Neural cell (in vitro differentiated cells): ENCODE measurements around the gene DEDD. TPM values are rescaled to one million over a fixed set of nuclear protein-coding genes. Genes with fewer than 3 reads are reported as not detected.

Experiments used
- H2AFZ ChIP-seq: fragments of 200-600, 300-800 bp; sonication (generic), shearing (Covaris generic); 2 replicates; pipeline ENCODE4 v1.6.0; 2014; ENCODE audit warnings: low read depth, mild to moderate bottlenecking, antibody characterized with exemption, low read length, moderate library complexity
- H3F3A ChIP-seq: fragments of 200-600 bp; shearing (Covaris generic); 2 replicates; pipeline ENCODE4 v1.6.1; 2016; ENCODE audit warnings: mild to moderate bottlenecking, moderate library complexity, mixed read lengths, antibody characterized with exemption, low read length; ENCODE audit not compliant: insufficient read depth, poor library complexity, severe bottlenecking
- H3K27ac ChIP-seq: fragments of 200-600, 300-800 bp; sonication (generic), shearing (Covaris generic); 2 replicates; pipeline ENCODE4 v1.5.1; 2014; ENCODE audit warnings: mild to moderate bottlenecking, low read length, moderate library complexity
- H3K27me3 ChIP-seq: fragments of 300-800, 200-600 bp; sonication (generic), shearing (Covaris generic); 2 replicates; pipeline ENCODE4 v1.6.0; 2014; ENCODE audit warnings: mild to moderate bottlenecking, low read depth, low read length, moderate library complexity; ENCODE audit not compliant: insufficient read depth
- H3K36me3 ChIP-seq: fragments of 300-800, 200-600 bp; sonication (generic), shearing (Covaris generic); 2 replicates; pipeline ENCODE4 v1.5.1; 2014; ENCODE audit warnings: mild to moderate bottlenecking, antibody characterized with exemption, low read length, moderate library complexity; ENCODE audit not compliant: insufficient read depth
- H3K4me2 ChIP-seq: fragments of 300-800, 200-600 bp; sonication (generic), shearing (Covaris generic); 2 replicates; pipeline ENCODE4 v1.6.0; 2014; ENCODE audit warnings: mild to moderate bottlenecking, low read length
- H3K4me3 ChIP-seq: fragments of 300-800, 200-600 bp; sonication (generic), shearing (Covaris generic); 2 replicates; pipeline ENCODE4 v1.5.1; 2014; ENCODE audit warnings: mild to moderate bottlenecking, low read length, moderate library complexity
- H3K79me2 ChIP-seq: fragments of 200-600 bp; shearing (Covaris generic); replicated peaks from 2 replicates; pipeline ENCODE4 v1.6.0; 2014; ENCODE audit warnings: mild to moderate bottlenecking, low read length, moderate library complexity; ENCODE audit not compliant: insufficient read depth
- H3K9ac ChIP-seq: fragments of 300-800, 200-600 bp; sonication (generic), shearing (Covaris generic); 2 replicates; pipeline ENCODE4 v1.6.1; 2016; ENCODE audit warnings: mild to moderate bottlenecking, low read length, mixed read lengths
- H3K9me2 ChIP-seq: fragments of 200-600 bp; shearing (Covaris generic); 2 replicates; pipeline ENCODE4 v1.6.1; 2016; ENCODE audit warnings: mild to moderate bottlenecking, low read length, mixed read lengths; ENCODE audit not compliant: insufficient read depth
- H3K9me3 ChIP-seq: fragments of 200-600, 300-800 bp; sonication (generic), shearing (Covaris generic); 2 replicates; pipeline ENCODE4 v1.6.1; 2016; ENCODE audit warnings: mild to moderate bottlenecking, mixed run types, low read length, moderate library complexity, mixed read lengths
- H4K20me1 ChIP-seq: fragments of 200-600 bp; shearing (Covaris generic); 2 replicates; pipeline ENCODE4 v1.6.1; 2016; ENCODE audit warnings: mild to moderate bottlenecking, mixed run types; ENCODE audit not compliant: insufficient read depth
- CTCF ChIP-seq: fragments of 450-650 bp; IDR thresholded peaks from 2 replicates; pipeline ENCODE4 v1.5.1; 2014; ENCODE audit warnings: antibody characterized with exemption, mild to moderate bottlenecking, moderate library complexity; ENCODE audit not compliant: poor library complexity, severe bottlenecking
- EP300 ChIP-seq: fragments of 450-650 bp; conservative IDR thresholded peaks from 2 replicates; pipeline ENCODE4 v1.6.1; 2014; ENCODE audit warnings: antibody characterized with exemption, mild to moderate bottlenecking, moderate library complexity; ENCODE audit not compliant: poor library complexity, severe bottlenecking
- EZH2 ChIP-seq: fragments of 200-600, 300-800 bp; shearing (Covaris generic), sonication (generic); IDR thresholded peaks from 2 replicates; pipeline ENCODE4 v1.6.1; 2014; ENCODE audit warnings: antibody characterized with exemption, low read length, borderline replicate concordance, mild to moderate bottlenecking; ENCODE audit not compliant: insufficient read depth, poor library complexity, severe bottlenecking
- MXI1 ChIP-seq: fragments of 450-650 bp; conservative IDR thresholded peaks from 2 replicates; pipeline ENCODE4 v1.6.1; 2014; ENCODE audit warnings: antibody characterized with exemption, mild to moderate bottlenecking; ENCODE audit not compliant: poor library complexity, severe bottlenecking
- POLR2AphosphoS5 ChIP-seq: IDR thresholded peaks from 2 replicates; pipeline ENCODE4 v1.6.1; 2012
- RAD21 ChIP-seq: fragments of 450-650 bp; conservative IDR thresholded peaks from 2 replicates; pipeline ENCODE4 v1.6.1; 2014; ENCODE audit warnings: antibody characterized with exemption, mild to moderate bottlenecking, moderate library complexity
- REST ChIP-seq: IDR thresholded peaks from 2 replicates; pipeline ENCODE4 v1.6.1; 2012; ENCODE audit warnings: borderline replicate concordance
- SMC3 ChIP-seq: fragments of 450-650 bp; conservative IDR thresholded peaks from 2 replicates; pipeline ENCODE4 v1.6.1; 2014; ENCODE audit warnings: antibody characterized with exemption, mild to moderate bottlenecking, moderate library complexity; ENCODE audit not compliant: poor library complexity
- TAF1 ChIP-seq: IDR thresholded peaks from 2 replicates; pipeline ENCODE4 v1.6.1; 2012; ENCODE audit warnings: low read depth
- polyA plus RNA-seq: library from polyadenylated mRNA; depleted of rRNA; stranded (reverse); fragments of >200 nt; gene quantifications from 2 replicates; pipeline ENCODE4 v1.2.3, GENCODE V29; 2014

Gene DEDD
- polyA plus RNA-seq, 1 donor from 2014 or later: 29.6 TPM

- H3K27ac ChIP-seq: no peak overlapping the region
- TF ChIP-seq MXI1 (no peak), CTCF (no peak), REST (no peak), EP300 (no peak), TAF1 (no peak), POLR2AphosphoS5 (no peak)
- H3K79me2 ChIP-seq: peaks cover 11% of the 10 kb centered on the region
- no peaks in the 10 kb centered on the region for H3F3A ChIP-seq
- H3K4me2 ChIP-seq: no peak overlapping the region
- no peaks in the 10 kb centered on the region for H3K9me3 ChIP-seq
- H2AFZ ChIP-seq: no peak overlapping the region
- H3K9me2 ChIP-seq: no peaks in the 10 kb centered on the region
- H3K4me3 ChIP-seq: no peak overlapping the region
- no peaks in the 10 kb centered on the region for H4K20me1 ChIP-seq
- no peaks in the 10 kb centered on the region for H3K27me3 ChIP-seq
- H3K36me3 ChIP-seq: no peaks in the 10 kb centered on the region
- no peak overlapping the region for H3K9ac ChIP-seq
Observed at GRCh38 chr1:161162806-161163205, 30.3 kb upstream of the DEDD start.

- Histone ChIP-seq H3K27ac (no peak overlapping the region), H4K20me1 (no peaks in the 10 kb centered on the region), H3F3A (no peaks in the 10 kb centered on the region), H3K9me2 (no peaks in the 10 kb centered on the region), H3K27me3 (no peaks in the 10 kb centered on the region), H3K9ac (no peak overlapping the region), H3K36me3 (no peaks in the 10 kb centered on the region), H3K9me3 (no peaks in the 10 kb centered on the region), H3K4me2 (no peak overlapping the region), H2AFZ (no peak overlapping the region), H3K79me2 (peaks cover 11% of the 10 kb centered on the region), H3K4me3 (no peak overlapping the region)
- TF ChIP-seq CTCF (no peak), TAF1 (no peak), EZH2 (no peak), SMC3 (no peak), MXI1 (no peak), REST (no peak), EP300 (no peak), RAD21 (no peak)
Observed at GRCh38 chr1:161162052-161162451, 29.6 kb upstream of the DEDD start.
